Measurements from ENCODE around the gene NDRG4.

Gene NDRG4

DNA sequence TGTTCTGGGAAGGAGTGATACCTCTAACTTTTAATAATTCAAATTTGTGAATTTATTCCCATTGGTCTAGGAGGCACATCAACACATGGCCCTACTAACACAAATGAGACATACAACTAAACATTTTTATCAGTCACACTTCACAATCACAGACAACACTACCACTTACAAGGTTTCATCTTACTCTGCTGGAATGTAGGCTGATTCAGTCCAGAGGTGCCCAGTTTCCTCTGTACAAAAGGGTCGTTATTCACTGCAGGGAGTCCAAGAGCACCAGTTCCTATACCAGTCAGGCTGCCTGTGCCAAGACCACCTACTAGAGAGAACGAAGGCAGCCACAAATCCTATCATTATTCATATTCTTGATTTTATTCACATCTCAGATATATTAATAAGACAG, 56.7 kb downstream of the NDRG4 start:
- TF ChIP-seq, protein P1, sequence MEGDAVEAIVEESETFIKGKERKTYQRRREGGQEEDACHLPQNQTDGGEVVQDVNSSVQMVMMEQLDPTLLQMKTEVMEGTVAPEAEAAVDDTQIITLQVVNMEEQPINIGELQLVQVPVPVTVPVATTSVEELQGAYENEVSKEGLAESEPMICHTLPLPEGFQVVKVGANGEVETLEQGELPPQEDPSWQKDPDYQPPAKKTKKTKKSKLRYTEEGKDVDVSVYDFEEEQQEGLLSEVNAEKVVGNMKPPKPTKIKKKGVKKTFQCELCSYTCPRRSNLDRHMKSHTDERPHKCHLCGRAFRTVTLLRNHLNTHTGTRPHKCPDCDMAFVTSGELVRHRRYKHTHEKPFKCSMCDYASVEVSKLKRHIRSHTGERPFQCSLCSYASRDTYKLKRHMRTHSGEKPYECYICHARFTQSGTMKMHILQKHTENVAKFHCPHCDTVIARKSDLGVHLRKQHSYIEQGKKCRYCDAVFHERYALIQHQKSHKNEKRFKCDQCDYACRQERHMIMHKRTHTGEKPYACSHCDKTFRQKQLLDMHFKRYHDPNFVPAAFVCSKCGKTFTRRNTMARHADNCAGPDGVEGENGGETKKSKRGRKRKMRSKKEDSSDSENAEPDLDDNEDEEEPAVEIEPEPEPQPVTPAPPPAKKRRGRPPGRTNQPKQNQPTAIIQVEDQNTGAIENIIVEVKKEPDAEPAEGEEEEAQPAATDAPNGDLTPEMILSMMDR (IDR thresholded peaks at IDR 0.05; ENCODE audit: extremely low read depth, insufficient read depth, missing control alignments) = no peak
- in situ Hi-C loops (cut with MboI; ENCODE audit: low pct_unique_long_range_greater_than_20kb, low sequenced_read_pairs, unreplicated experiment) = no loop called here
- DNase-seq (ENCODE audit: low spot score) = no peak

Measured in GM13977 (cell line).